Upper lobe of left lung (tissue), 6 donors: ENCODE measurements around the gene EHD2. TPM values are rescaled to one million over a fixed set of nuclear protein-coding genes. Genes with fewer than 3 reads are reported as not detected.
A peak's percentile ranks its signal among the peaks of the same experiment; 100 is the strongest.
"Not testable (repeated sequence)": the region's sequence is repeated elsewhere in the genome, so short reads cannot be mapped to it uniquely, and the experiment has no call there.

Experiments used
- ATAC-seq, 2 donors: fragments of 200-7000 bp; cut with Tn5 transposase; one replicate each; pipeline ENCODE4 v1.9.1; 2022; ENCODE audit warnings: mild to moderate bottlenecking in 2 of 2, moderate library complexity in 2 of 2; ENCODE audit not compliant: low FRiP score in 2 of 2
- DNase-seq, 2 donors: peaks; one replicate each; pipeline ENCODE4 v3.0.0-alpha.2; 2019 to 2020
- H3K27ac ChIP-seq, 4 donors: fragments of 200-600 bp; sonication (generic); one replicate each; pipeline ENCODE4 v1.5.1; 2016 to 2019
- H3K27me3 ChIP-seq, 4 donors: fragments of 200-600 bp; sonication (generic); one replicate each; pipeline ENCODE4 v1.5.1; 2017 to 2019
- H3K36me3 ChIP-seq, 4 donors: fragments of 200-600 bp; sonication (generic); one replicate each; pipeline ENCODE4 v1.5.1; 2016 to 2019
- H3K4me1 ChIP-seq, 4 donors: fragments of 200-600 bp; sonication (generic); one replicate each; pipeline ENCODE4 v1.5.1; 2018 to 2019
- H3K4me3 ChIP-seq, 4 donors: fragments of 200-600 bp; sonication (generic); one replicate each; pipeline ENCODE4 v1.5.1; 2017 to 2019; ENCODE audit warnings: mild to moderate bottlenecking in 2 of 4, moderate library complexity in 1 of 4
- H3K9me3 ChIP-seq, 4 donors: fragments of 200-600 bp; sonication (generic); one replicate each; pipeline ENCODE4 v1.5.1; 2018 to 2019
- EP300 ChIP-seq, 4 donors: sonication (generic); formaldehyde crosslinking; IDR thresholded peaks; one replicate each; pipeline ENCODE4 v1.5.1; 2017; ENCODE audit warnings: antibody characterized with exemption in 4 of 4, control low read depth in 2 of 4
- POLR2A ChIP-seq, 4 donors: fragments of 450-650 bp; IDR thresholded peaks; one replicate each; pipeline ENCODE4 v1.5.1; 2016 to 2017; ENCODE audit warnings: antibody characterized with exemption in 4 of 4, mild to moderate bottlenecking in 2 of 4
- POLR2AphosphoS5 ChIP-seq, 2 donors: sonication (generic); formaldehyde crosslinking; IDR thresholded peaks; one replicate each; pipeline ENCODE4 v1.5.1; 2017; ENCODE audit warnings: antibody characterized with exemption in 2 of 2
- WGBS, 2 donors: methylation state at CpG; one replicate each; pipeline ENCODE4 v1.1.5; 2017 to 2018; 5-methylcytosine and 5-hydroxymethylcytosine counted together
- total RNA-seq, 6 donors: library from RNA; depleted of rRNA in 4 of 6; stranded (reverse); fragments of >200 nt in 4 of 6; gene quantifications; one replicate each; pipeline versions ENCODE4 v1.1.0 to v1.2.1, GENCODE V29; 2016 to 2021
- TF ChIP-seq, protein P1 (sequence below), 6 experiments: fragments of 450-650 bp in 4 of 6; fragments of 200-600 bp in 2 of 6; sonication (generic) in 2 of 6; IDR thresholded peaks; one replicate each; pipeline ENCODE4 v1.5.1; 2016 to 2019; ENCODE audit warnings: antibody characterized with exemption in 6 of 6
- donor health status: DM: no; HTN: no; CAD: no; lungs with moderate emphysema.
- donor health status: DM: no; HTN: yes; CAD: no; lungs with severe emphysema.

EHD2 gene
- total RNA-seq, 6 donors from 2014 or later = 80.7 to 426 (median 181) TPM

DNA sequence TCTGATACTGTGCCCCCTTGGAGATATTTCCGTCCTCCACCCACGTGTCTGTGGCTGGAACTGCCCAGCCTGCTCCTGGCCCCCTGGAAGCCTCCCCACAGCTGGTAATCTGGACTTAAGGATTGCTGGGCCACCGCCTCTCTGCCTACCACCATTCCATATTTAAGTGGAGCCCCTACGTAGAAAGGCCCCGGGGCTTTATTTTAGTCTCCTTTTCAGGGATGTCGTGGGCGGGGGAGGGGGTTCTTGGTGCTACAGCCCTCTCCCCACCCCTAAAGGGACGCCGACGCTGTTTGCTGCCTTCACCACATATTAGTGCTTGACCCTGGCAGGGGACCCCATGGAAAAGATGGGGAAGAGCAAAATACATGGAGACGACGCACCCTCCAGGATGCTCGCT is 29.4 kb downstream of the EHD2 start:
- WGBS, 2 donors = 46 to 69% methylated on average over 13 of the region's 13 CpGs
- Histone ChIP-seq H3K27ac (peak overlapping the region; percentile 83 to 96 (median 90)), H3K4me3 (peak overlapping the region in 3 of 4 donors; percentile 34 to 53 (median 48)), H3K27me3 (no peaks in the 10 kb centered on the region), H3K9me3 (no peaks in the 10 kb centered on the region), H3K36me3 (peaks cover 4 to 53% (median 35%) of the 10 kb centered on the region in 4 donors), H3K4me1 (peaks cover 39 to 50% (median 44%) of the 10 kb centered on the region in 4 donors)
- ATAC-seq (no peak), DNase-seq (no peak)
- TF ChIP-seq, protein P1, sequence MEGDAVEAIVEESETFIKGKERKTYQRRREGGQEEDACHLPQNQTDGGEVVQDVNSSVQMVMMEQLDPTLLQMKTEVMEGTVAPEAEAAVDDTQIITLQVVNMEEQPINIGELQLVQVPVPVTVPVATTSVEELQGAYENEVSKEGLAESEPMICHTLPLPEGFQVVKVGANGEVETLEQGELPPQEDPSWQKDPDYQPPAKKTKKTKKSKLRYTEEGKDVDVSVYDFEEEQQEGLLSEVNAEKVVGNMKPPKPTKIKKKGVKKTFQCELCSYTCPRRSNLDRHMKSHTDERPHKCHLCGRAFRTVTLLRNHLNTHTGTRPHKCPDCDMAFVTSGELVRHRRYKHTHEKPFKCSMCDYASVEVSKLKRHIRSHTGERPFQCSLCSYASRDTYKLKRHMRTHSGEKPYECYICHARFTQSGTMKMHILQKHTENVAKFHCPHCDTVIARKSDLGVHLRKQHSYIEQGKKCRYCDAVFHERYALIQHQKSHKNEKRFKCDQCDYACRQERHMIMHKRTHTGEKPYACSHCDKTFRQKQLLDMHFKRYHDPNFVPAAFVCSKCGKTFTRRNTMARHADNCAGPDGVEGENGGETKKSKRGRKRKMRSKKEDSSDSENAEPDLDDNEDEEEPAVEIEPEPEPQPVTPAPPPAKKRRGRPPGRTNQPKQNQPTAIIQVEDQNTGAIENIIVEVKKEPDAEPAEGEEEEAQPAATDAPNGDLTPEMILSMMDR (IDR thresholded peaks at IDR 0.05) = no peak
- TF ChIP-seq POLR2AphosphoS5 (IDR thresholded peaks at IDR 0.05) (no peak), POLR2A (IDR thresholded peaks at IDR 0.05) (no peak), EP300 (IDR thresholded peaks at IDR 0.05) (no peak)

DNA sequence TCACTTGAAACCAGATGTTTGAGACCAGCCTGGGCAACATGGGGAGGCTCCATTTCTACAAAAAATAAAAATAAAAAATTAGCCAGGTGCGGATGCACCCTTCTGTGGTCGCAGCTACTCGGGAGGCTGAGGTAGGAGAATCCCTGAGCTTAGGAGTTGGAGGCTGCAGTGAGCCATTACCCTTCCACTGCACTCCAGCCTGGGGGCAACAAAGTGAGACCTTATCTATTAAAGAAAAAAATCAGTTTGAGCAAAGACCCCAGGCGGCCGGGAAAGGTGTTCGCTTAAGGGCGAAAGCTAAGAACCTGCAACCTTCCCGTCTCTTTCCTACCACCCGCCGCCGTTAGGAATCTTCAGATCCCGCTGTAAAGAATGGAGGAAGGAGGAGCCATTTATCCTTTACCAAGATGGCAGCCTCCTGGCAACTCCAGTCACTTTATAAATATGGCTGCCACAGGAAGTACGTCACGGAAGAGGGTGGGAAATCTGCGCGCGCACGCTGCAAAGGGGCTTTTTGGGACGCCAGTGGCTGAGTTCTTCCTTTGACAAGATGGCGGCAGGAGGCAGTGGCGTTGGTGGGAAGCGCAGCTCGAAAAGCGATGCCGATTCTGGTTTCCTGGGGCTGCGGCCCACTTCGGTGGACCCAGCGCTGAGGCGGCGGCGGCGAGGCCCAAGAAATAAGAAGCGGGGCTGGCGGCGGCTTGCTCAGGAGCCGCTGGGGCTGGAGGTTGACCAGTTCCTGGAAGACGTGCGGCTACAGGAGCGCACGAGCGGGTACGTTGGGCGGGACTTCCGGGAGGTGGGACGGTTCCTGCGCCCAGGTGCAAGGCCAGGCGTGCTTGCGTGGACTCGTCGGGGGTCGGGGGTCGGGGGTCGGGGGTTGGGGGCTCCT is 32.0 kb downstream of the EHD2 start, which contains the start of gene NOP53:
NOP53 (plus strand) TSS at position 537 of the 892 bp plus-strand sequence; CDS start at position 551, 14 bp downstream.
- peak; percentile 74 to 82 for ATAC-seq
- DNase-seq = peak; percentile 94 to 95
- TF ChIP-seq POLR2A (IDR thresholded peaks at IDR 0.05) = peak in 3 of 4 donors; percentile 67 to 86 (median 86)
- TF ChIP-seq EP300 (IDR thresholded peaks at IDR 0.05) = peak in 1 of 4 donors; percentile 33
- TF ChIP-seq, protein P1 (IDR thresholded peaks at IDR 0.05) = peak in 4 of 6 experiments; percentile 42 to 66 (median 50)
- peak; percentile 87 to 98 for TF ChIP-seq POLR2AphosphoS5 (IDR thresholded peaks at IDR 0.05)
- Histone ChIP-seq H3K36me3 (peaks cover 7 to 52% (median 42%) of the 10 kb centered on the region in 4 donors), H3K27ac (peak within 1 kb of the TSS; percentile 83 to 97 (median 95)), H3K4me3 (peak within 1 kb of the TSS; percentile 29 to 79 (median 72)), H3K9me3 (no peaks in the 10 kb centered on the region), H3K4me1 (peaks cover 39 to 55% (median 47%) of the 10 kb centered on the region in 4 donors), H3K27me3 (no peaks in the 10 kb centered on the region)
- 5 to 6% methylated on average over 41 to 51 of the region's 53 CpGs for WGBS, 2 donors

DNA sequence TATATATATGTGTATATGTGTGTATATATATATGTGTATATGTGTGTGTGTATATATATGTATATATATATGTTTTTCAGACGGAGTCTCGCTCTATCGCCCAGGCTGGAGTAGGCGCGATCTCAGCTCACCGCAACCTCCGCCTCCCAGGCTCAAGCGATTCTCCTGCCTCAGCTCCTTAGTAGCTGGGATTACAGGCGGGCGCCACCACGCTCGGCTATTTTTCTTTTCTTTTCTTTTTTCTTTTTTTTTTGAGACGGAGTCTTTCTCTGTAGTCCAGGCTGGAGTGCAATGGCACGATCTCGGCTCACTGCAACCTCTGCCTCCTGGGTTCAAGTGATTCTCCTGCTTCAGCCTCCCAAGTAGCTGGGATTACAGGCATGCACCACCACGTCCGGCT is 32.9 kb downstream of the EHD2 start:
- Histone ChIP-seq H3K27ac (peak overlapping the region in 2 of 4 donors; percentile 96 to 97), H3K4me3 (peak overlapping the region; percentile 29 to 79 (median 72)), H3K36me3 (peaks cover 10 to 52% (median 42%) of the 10 kb centered on the region in 4 donors), H3K4me1 (peaks cover 39 to 55% (median 47%) of the 10 kb centered on the region in 4 donors)
- not testable (repeated sequence) for H3K9me3 ChIP-seq, ATAC-seq, DNase-seq, H3K27me3 ChIP-seq
- 70 to 76% methylated on average over 17 of the region's 17 CpGs for WGBS, 2 donors

DNA sequence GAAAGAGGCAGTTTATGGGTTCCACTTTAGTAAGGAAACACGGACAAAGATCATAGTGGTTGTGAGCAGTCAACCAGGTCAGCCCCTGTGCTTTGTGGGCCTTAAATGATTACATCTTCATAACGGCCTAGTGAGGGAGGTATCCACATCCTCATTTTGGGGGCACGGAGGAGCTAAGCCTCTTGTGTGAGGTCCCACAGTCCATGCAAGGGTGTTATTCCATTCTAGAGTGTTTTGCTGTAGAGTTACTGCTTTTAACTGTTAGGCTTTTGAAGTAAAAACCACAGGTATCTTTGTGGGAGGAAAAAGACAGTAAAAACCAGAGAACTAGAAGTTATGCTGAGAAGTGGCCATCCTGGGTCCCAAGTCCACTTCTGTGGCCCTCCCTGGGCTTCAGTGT is 36.1 kb downstream of the EHD2 start:
- H3K27me3 ChIP-seq = no peaks in the 10 kb centered on the region
- no peak for DNase-seq
- TF ChIP-seq EP300 (IDR thresholded peaks at IDR 0.05) (no peak), POLR2AphosphoS5 (IDR thresholded peaks at IDR 0.05) (no peak), POLR2A (IDR thresholded peaks at IDR 0.05) (no peak)
- TF ChIP-seq, protein P1 (IDR thresholded peaks at IDR 0.05) = no peak
- H3K27ac ChIP-seq = no peak overlapping the region
- H3K4me1 ChIP-seq = peaks cover 19 to 30% (median 26%) of the 10 kb centered on the region in 4 donors
- no peak for ATAC-seq
- H3K36me3 ChIP-seq = peaks cover 32 to 77% (median 65%) of the 10 kb centered on the region in 4 donors
- H3K4me3 ChIP-seq = no peak overlapping the region
- no peaks in the 10 kb centered on the region for H3K9me3 ChIP-seq
- WGBS, 2 donors = 70 to 86% methylated on average over 3 of the region's 3 CpGs

DNA sequence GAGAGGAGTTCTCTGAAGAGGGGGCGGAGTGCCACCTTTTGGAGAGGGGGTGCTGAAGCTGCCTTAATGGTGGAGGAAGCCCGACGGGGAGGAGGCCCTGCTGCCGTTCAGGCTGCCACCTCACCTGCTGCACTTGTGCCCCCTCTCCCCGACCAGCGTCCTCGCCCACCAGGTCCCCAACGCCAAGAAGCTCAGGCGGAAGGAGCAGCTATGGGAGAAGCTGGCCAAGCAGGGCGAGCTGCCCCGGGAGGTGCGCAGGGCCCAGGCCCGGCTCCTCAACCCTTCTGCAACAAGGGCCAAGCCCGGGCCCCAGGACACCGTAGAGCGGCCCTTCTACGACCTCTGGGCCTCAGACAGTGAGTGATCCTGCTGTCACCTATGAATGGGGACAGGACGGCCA is 37.5 kb downstream of the EHD2 start:
- H3K9me3 ChIP-seq = no peaks in the 10 kb centered on the region
- 95 to 100% methylated on average over 1 to 18 of the region's 18 CpGs for WGBS, 2 donors
- no peak for ATAC-seq
- DNase-seq = peak in 1 of 2 donors; percentile 72
- TF ChIP-seq POLR2A (IDR thresholded peaks at IDR 0.05) (no peak), EP300 (IDR thresholded peaks at IDR 0.05) (no peak), POLR2AphosphoS5 (IDR thresholded peaks at IDR 0.05) (no peak)
- TF ChIP-seq, protein P1 (IDR thresholded peaks at IDR 0.05) = no peak
- no peak overlapping the region for H3K27ac ChIP-seq
- H3K27me3 ChIP-seq = no peaks in the 10 kb centered on the region
- peaks cover 11 to 23% (median 19%) of the 10 kb centered on the region in 4 donors for H3K4me1 ChIP-seq
- peaks cover 44 to 91% (median 80%) of the 10 kb centered on the region in 4 donors for H3K36me3 ChIP-seq
- no peak overlapping the region for H3K4me3 ChIP-seq
